Skin of body (tissue), 2 donors: ENCODE results near the gene EXOC3L2. TPM values are rescaled to one million over a fixed set of nuclear protein-coding genes. Genes with fewer than 3 reads are reported as not detected.

Experiments
- DNase-seq: peaks from one replicate; lab custom pipeline; 2025; lab: John Stamatoyannopoulos, UW
- total RNA-seq: library from RNA; depleted of rRNA; stranded (reverse); fragments of >200 nt; gene quantifications from one replicate; pipeline ENCODE4 v1.2.3, GENCODE V29; 2014

EXOC3L2 gene
- total RNA-seq, 1 donor from 2014 or later = 0.89 TPM

- no peak for DNase-seq
These were observed 82.5 kb downstream of the EXOC3L2 start for GRCh38 chr19:45162608-45163143.

Other genes with a start within 250 kb of the EXOC3L2 start
- 7.1 TPM for gene RELB, start 243.9 kb downstream of the EXOC3L2 start, total RNA-seq
- 20.3 TPM for gene CLASRP, start 206.4 kb downstream of the EXOC3L2 start, total RNA-seq
- gene ZNF296, start 168.9 kb downstream of the EXOC3L2 start, total RNA-seq = 0.39 TPM
- gene GEMIN7, start 166.1 kb downstream of the EXOC3L2 start, total RNA-seq = 10.0 TPM
- 15.7 TPM for gene PPP1R37, start 152.2 kb downstream of the EXOC3L2 start, total RNA-seq
- gene NKPD1, start 84.4 kb downstream of the EXOC3L2 start, total RNA-seq = 4.2 TPM
- 13.3 TPM for gene TRAPPC6A, start 67.2 kb downstream of the EXOC3L2 start, total RNA-seq
- 3.1 TPM for gene BLOC1S3, start 66.6 kb downstream of the EXOC3L2 start, total RNA-seq
- 23.6 TPM for gene MARK4, start 5.9 kb upstream of the EXOC3L2 start, total RNA-seq
- 426 TPM for gene CKM, start 77.5 kb upstream of the EXOC3L2 start, total RNA-seq
- gene KLC3, start 95.3 kb upstream of the EXOC3L2 start, total RNA-seq = 26.0 TPM
- gene ERCC2, start 125.2 kb upstream of the EXOC3L2 start, total RNA-seq = 5.7 TPM
- gene PPP1R13L, start 159.7 kb upstream of the EXOC3L2 start, total RNA-seq = 29.0 TPM
- gene POLR1G, start 161.2 kb upstream of the EXOC3L2 start, total RNA-seq = 2.7 TPM
- gene ERCC1, start 178.5 kb upstream of the EXOC3L2 start, total RNA-seq = 60.3 TPM
- gene FOSB, start 222.6 kb upstream of the EXOC3L2 start, total RNA-seq = 21.2 TPM